HCT116 (cell line): ENCODE results near the gene CCDC88C. TPM values are rescaled to one million over a fixed set of nuclear protein-coding genes. Genes with fewer than 3 reads are reported as not detected.

Source experiments
- ATAC-seq: fragments of 200-7000 bp; cut with Tn5 transposase; 2 replicates; pipeline ENCODE4 v1.9.1; 2020; ENCODE audit warnings: mild to moderate bottlenecking, moderate library complexity
- BruUV-seq: library from RNA; stranded (reverse); fragments of 400-500 nt; replicated peaks from 2 replicates; lab custom pipeline; 2021; lab: Mats Ljungman, UMichigan
- CTCF ChIA-PET: fragments of 300-600 bp; sonication (Branson Sonifier 250); formaldehyde crosslinking; loops from one replicate; lab custom pipeline; 2021; ENCODE audit warnings: antibody characterized with exemption; lab: Charles Lee
- POLR2A ChIA-PET: fragments of 300-600, 350-600 bp; sonication (Branson Sonifier 250); formaldehyde crosslinking; loops from one replicate; lab custom pipeline; 2021; ENCODE audit warnings: antibody characterized with exemption; lab: Charles Lee
- RAD21 ChIA-PET, 2 experiments: fragments of 300-600 bp; sonication (Branson Sonifier 250); formaldehyde crosslinking; loops; one replicate each; lab custom pipeline; 2023; ENCODE audit warnings: low total read pairs in 2 of 2; ENCODE audit not compliant: uncharacterized antibody in 2 of 2, unreplicated experiment in 2 of 2, low non-redundant PET in 1 of 2; lab: Charles Lee
- DNase-seq: peaks from one replicate; pipeline ENCODE4 v3.0.0-alpha.2; 2010; ENCODE audit warnings: low read depth, low spot score
- H2AFZ ChIP-seq: fragments of 200-600 bp; shearing (Covaris generic), sonication (generic); 2 replicates; pipeline ENCODE4 v1.6.1; 2017; ENCODE audit warnings: low read depth, mixed run types, mixed read lengths, antibody characterized with exemption, low read length; ENCODE audit not compliant: poor library complexity, severe bottlenecking
- H3K27ac ChIP-seq: 2 replicates; pipeline ENCODE4 v1.5.1; 2012; ENCODE audit warnings: low read depth, low read length
- H3K27me3 ChIP-seq: fragments of 200-600 bp; sonication (generic); 2 replicates; pipeline ENCODE4 v1.6.1; 2016; ENCODE audit warnings: mixed run types, low read length, mixed read lengths; ENCODE audit not compliant: insufficient read depth
- H3K36me3 ChIP-seq, 2 experiments: fragments of 200-500 bp in 1 of 2; fragments of 200-600 bp in 1 of 2; sonication (Bioruptor generic) in 1 of 2; sonication (generic) in 1 of 2; 2 replicates each; pipeline versions ENCODE4 v1.5.1 to v1.6.1; 2014 to 2016; ENCODE audit warnings: low read length in 2 of 2, inconsistent platforms in 1 of 2, mixed read lengths in 1 of 2, mixed run types in 1 of 2; ENCODE audit not compliant: insufficient read depth in 2 of 2, control insufficient read depth in 1 of 2
- H3K4me1 ChIP-seq, 2 experiments: fragments of 200-600 bp in 1 of 2; sonication (generic) in 1 of 2; 2 replicates each; pipeline versions ENCODE4 v1.5.1 to v1.6.1; 2012 to 2017; ENCODE audit warnings: low read length in 2 of 2, inconsistent platforms in 1 of 2, mild to moderate bottlenecking in 1 of 2, mixed read lengths in 1 of 2, mixed run types in 1 of 2, moderate library complexity in 1 of 2; ENCODE audit not compliant: insufficient read depth in 2 of 2, control insufficient read depth in 1 of 2
- H3K4me2 ChIP-seq: fragments of 200-600 bp; sonication (generic); 2 replicates; pipeline ENCODE4 v1.6.1; 2017; ENCODE audit warnings: mixed run types, low read length, mixed read lengths
- H3K4me3 ChIP-seq, 2 experiments: fragments of 200-600 bp in 1 of 2; sonication (generic) in 1 of 2; replicated peaks in 1 of 2; 2 replicates each; pipeline ENCODE4 v1.5.1; 2011 to 2016; ENCODE audit warnings: low read length in 2 of 2, control low read depth in 1 of 2, low read depth in 1 of 2, mild to moderate bottlenecking in 1 of 2, mixed read lengths in 1 of 2, mixed run types in 1 of 2
- H3K79me2 ChIP-seq: fragments of 200-600 bp; sonication (generic); 2 replicates; pipeline ENCODE4 v1.6.1; 2017; ENCODE audit warnings: mild to moderate bottlenecking, mixed run types, low read length, moderate library complexity, mixed read lengths; ENCODE audit not compliant: insufficient read depth
- H3K9ac ChIP-seq: fragments of 200-600 bp; sonication (generic); 2 replicates; pipeline ENCODE4 v1.6.1; 2016; ENCODE audit warnings: low read length, mixed read lengths
- H3K9me2 ChIP-seq: fragments of 200-600 bp; sonication (generic), shearing (Covaris generic); 2 replicates; pipeline ENCODE4 v1.6.1; 2017; ENCODE audit warnings: mixed run types, mild to moderate bottlenecking, moderate library complexity; ENCODE audit not compliant: insufficient read depth
- H3K9me3 ChIP-seq, 2 experiments: fragments of 200-500 bp in 1 of 2; fragments of 200-600 bp in 1 of 2; sonication (Bioruptor generic) in 1 of 2; sonication (generic) in 1 of 2; 2 replicates each; pipeline ENCODE4 v1.6.1; 2014 to 2017; ENCODE audit warnings: low read length in 2 of 2, mixed read lengths in 2 of 2, inconsistent platforms in 1 of 2, low read depth in 1 of 2, mild to moderate bottlenecking in 1 of 2, mixed run types in 1 of 2, moderate library complexity in 1 of 2; ENCODE audit not compliant: control insufficient read depth in 1 of 2, insufficient read depth in 1 of 2
- H4K20me1 ChIP-seq: fragments of 200-600 bp; sonication (generic), shearing (Covaris generic); 2 replicates; pipeline ENCODE4 v1.6.1; 2017; ENCODE audit warnings: mixed run types, mild to moderate bottlenecking, moderate library complexity; ENCODE audit not compliant: insufficient read depth
- CEBPB ChIP-seq: IDR thresholded peaks from 2 replicates; pipeline ENCODE4 v1.6.1; 2012; ENCODE audit warnings: low read depth
- CTCF ChIP-seq, 3 experiments: fragments of 200-600 bp in 1 of 3; sonication (generic) in 1 of 3; IDR thresholded peaks in 2 of 3; conservative IDR thresholded peaks in 1 of 3; 2 replicates each; pipeline ENCODE4 v1.5.1; 2012 to 2017; ENCODE audit warnings: low read depth in 2 of 3, low read length in 2 of 3, antibody characterized with exemption in 1 of 3, borderline replicate concordance in 1 of 3, control low read depth in 1 of 3, mild to moderate bottlenecking in 1 of 3, mixed read lengths in 1 of 3, mixed run types in 1 of 3, moderate library complexity in 1 of 3; ENCODE audit not compliant: insufficient read depth in 1 of 3
- EGR1 ChIP-seq: IDR thresholded peaks from 2 replicates; pipeline ENCODE4 v1.6.1; 2012; ENCODE audit warnings: low read depth
- EZH2 ChIP-seq: fragments of 200-600 bp; sonication (generic); IDR thresholded peaks from 2 replicates; pipeline ENCODE4 v1.6.1; 2017; ENCODE audit warnings: antibody characterized with exemption, mixed run types
- FOSL1 ChIP-seq: IDR thresholded peaks from 2 replicates; pipeline ENCODE4 v1.6.1; 2012; ENCODE audit warnings: low read depth
- JUND ChIP-seq: IDR thresholded peaks from 2 replicates; pipeline ENCODE4 v1.6.1; 2012
- POLR2A ChIP-seq: IDR thresholded peaks from 2 replicates; pipeline ENCODE4 v1.7.0; 2011; ENCODE audit warnings: borderline replicate concordance; ENCODE audit not compliant: insufficient read depth, insufficient read length; ENCODE audit errors: extremely low read depth
- POLR2AphosphoS5 ChIP-seq: IDR thresholded peaks from 2 replicates; pipeline ENCODE4 v1.6.1; 2011; ENCODE audit warnings: mild to moderate bottlenecking, low read depth, low read length, moderate library complexity
- RAD21 ChIP-seq: IDR thresholded peaks from 2 replicates; pipeline ENCODE4 v1.6.1; 2012; ENCODE audit warnings: low read depth, mild to moderate bottlenecking
- REST ChIP-seq: IDR thresholded peaks from 2 replicates; pipeline ENCODE4 v1.6.1; 2012; ENCODE audit warnings: low read depth
- SP1 ChIP-seq: IDR thresholded peaks from 2 replicates; pipeline ENCODE4 v1.6.1; 2012; ENCODE audit warnings: low read depth
- SRF ChIP-seq: IDR thresholded peaks from 2 replicates; pipeline ENCODE4 v1.6.1; 2012; ENCODE audit warnings: low read depth
- YY1 ChIP-seq: IDR thresholded peaks from 2 replicates; pipeline ENCODE4 v1.6.1; 2011; ENCODE audit warnings: low read length, low read depth, moderate library complexity, mild to moderate bottlenecking; ENCODE audit not compliant: insufficient replicate concordance; ENCODE audit errors: extremely low read depth
- ZBTB33 ChIP-seq: IDR thresholded peaks from 2 replicates; pipeline ENCODE4 v1.6.1; 2011; ENCODE audit warnings: mild to moderate bottlenecking, low read length, moderate library complexity; ENCODE audit not compliant: insufficient replicate concordance; ENCODE audit errors: extremely low read depth
- ZFX ChIP-seq: fragments of 450-650 bp; IDR thresholded peaks from 2 replicates; pipeline ENCODE4 v1.6.1; 2017
- intact Hi-C: fragments of 100-400 bp; cut with micrococcal nuclease; formaldehyde crosslinking; loops from 2 replicates; pipeline ENCODE4 v1.10.0; 2022
- total RNA-seq: library from RNA; stranded (reverse); gene quantifications from one replicate; pipeline ENCODE4 v1.2.1, GENCODE V29; 2021; ENCODE audit not compliant: unreplicated experiment

CCDC88C gene
- total RNA-seq, 1 experiment from 2014 or later, result 20.8 TPM

GRCh38 chr14:91405724-91406435, 11.7 kb downstream of the CCDC88C start:
- POLR2A ChIA-PET, result no interaction called here
- DNase-seq (no peak), ATAC-seq (no peak)
- intact Hi-C loops, result no loop called here
- RAD21 ChIA-PET, result no interaction called here
- H2AFZ ChIP-seq, result no peak overlapping the region
- H3K79me2 ChIP-seq, result peaks cover 19% of the 10 kb centered on the region
- no TSS peak for BruUV-seq
- peaks cover 2 to 6% of the 10 kb centered on the region in 2 experiments; a peak in 1 of 4 replicates for H3K36me3 ChIP-seq
- H3K27ac ChIP-seq, result no peak overlapping the region
- no peaks in the 10 kb centered on the region for H3K27me3 ChIP-seq
- no peak overlapping the region for H3K4me3 ChIP-seq
- no peak for TF ChIP-seq CTCF (IDR thresholded peaks at IDR 0.05 in 2 of 3, conservative IDR thresholded peaks at IDR 0.05 in 1 of 3; ENCODE audit: borderline replicate concordance in 1 of 3, insufficient read depth in 1 of 3, low read depth in 2 of 3, low read length in 2 of 3)
- TF ChIP-seq FOSL1, result no peak
- no peak for TF ChIP-seq POLR2A
- TF ChIP-seq ZFX, result no peak
- no peak for TF ChIP-seq POLR2AphosphoS5
- no peak for TF ChIP-seq JUND
- TF ChIP-seq EGR1, result no peak
- no peak for TF ChIP-seq RAD21
- TF ChIP-seq REST, result no peak
- no peak for TF ChIP-seq CEBPB
- TF ChIP-seq SP1, result no peak
- no peak for TF ChIP-seq ZBTB33
- TF ChIP-seq EZH2, result no peak
- TF ChIP-seq YY1, result no peak
- no peak for TF ChIP-seq SRF
- TF ChIP-seq, all 23 proteins: peak for 0
- Histone ChIP-seq H4K20me1 (no peaks in the 10 kb centered on the region), H3K4me2 (no peak overlapping the region), H3K9me3 (no peaks in the 10 kb centered on the region), H3K4me1 (no peaks in the 10 kb centered on the region), H3K9me2 (no peaks in the 10 kb centered on the region), H3K9ac (no peak overlapping the region)
- CTCF ChIA-PET, result no interaction called here
